GM20431 (cell line): ENCODE data around the gene OSTM1.

Experiments used
- in situ Hi-C: fragments of 300-500 bp; cut with MseI, MboI; formaldehyde crosslinking; loops from one replicate; pipeline ENCODE4 v1.15.0; 2020; ENCODE audit warnings: low sequenced_read_pairs; ENCODE audit not compliant: unreplicated experiment

OSTM1 gene, protein sequence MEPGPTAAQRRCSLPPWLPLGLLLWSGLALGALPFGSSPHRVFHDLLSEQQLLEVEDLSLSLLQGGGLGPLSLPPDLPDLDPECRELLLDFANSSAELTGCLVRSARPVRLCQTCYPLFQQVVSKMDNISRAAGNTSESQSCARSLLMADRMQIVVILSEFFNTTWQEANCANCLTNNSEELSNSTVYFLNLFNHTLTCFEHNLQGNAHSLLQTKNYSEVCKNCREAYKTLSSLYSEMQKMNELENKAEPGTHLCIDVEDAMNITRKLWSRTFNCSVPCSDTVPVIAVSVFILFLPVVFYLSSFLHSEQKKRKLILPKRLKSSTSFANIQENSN

DNA sequence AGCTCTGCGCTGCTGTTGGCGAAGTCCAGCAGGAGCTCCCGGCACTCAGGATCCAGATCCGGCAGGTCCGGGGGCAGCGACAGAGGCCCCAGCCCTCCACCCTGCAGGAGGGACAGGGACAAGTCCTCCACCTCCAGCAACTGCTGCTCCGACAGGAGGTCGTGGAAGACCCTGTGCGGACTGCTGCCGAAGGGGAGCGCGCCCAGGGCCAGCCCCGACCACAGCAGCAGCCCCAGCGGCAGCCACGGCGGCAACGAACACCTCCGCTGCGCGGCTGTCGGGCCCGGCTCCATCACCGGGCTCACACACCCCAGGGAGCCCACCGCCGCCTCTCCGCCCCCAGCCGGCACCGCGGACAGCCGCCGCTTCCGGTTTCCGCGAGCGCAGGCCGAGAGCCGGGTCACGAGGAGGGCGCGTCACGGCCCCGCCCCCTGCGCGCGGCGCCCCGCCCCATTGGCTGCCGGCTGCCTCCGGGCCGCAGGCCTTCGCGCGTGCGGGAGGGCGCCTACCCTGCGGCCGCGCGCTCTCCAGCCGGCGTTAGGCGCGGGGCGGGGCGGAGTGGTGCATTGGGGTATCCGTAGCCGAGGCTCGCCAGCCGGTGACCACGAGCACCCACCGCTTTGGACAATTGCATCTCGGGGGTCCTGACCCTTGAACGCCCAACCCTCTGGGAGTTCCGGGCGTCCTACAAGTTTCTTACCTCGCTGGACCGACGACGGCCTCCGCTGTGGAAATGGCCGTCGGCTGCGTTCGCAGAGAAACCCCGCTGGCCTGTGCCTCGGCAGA is at the start of gene OSTM1:
Gene OSTM1, minus strand, starts transcription at position 383 of the 786 bp plus-strand sequence. Its CDS starts 90 bp downstream, at position 293.
- in situ Hi-C loops = no loop called here

DNA sequence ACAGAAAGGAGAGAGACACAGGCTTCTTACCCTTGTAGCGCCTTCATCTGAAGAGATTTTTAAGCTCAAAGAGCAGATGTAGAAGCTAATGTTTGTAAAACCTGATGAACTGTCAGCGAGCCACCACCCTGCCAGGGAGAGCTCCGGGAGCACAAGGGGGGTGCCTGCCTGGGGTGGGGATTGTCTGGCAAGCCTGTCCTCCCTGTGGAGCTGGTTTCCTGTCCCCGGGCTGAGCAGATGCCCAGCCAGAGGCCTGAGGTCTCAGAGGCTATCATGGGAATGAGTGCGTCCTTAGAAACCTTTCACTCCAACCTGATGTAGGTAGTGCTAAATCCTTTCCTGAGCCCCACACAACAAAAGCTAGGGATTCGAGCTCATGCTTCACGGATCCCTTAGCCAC is 49.4 kb upstream of the OSTM1 start:
- in situ Hi-C loops = loop anchor here (25.0 kb wide), 1 partner anchor 363 kb away; no protein-coding TSS in a partner anchor

DNA sequence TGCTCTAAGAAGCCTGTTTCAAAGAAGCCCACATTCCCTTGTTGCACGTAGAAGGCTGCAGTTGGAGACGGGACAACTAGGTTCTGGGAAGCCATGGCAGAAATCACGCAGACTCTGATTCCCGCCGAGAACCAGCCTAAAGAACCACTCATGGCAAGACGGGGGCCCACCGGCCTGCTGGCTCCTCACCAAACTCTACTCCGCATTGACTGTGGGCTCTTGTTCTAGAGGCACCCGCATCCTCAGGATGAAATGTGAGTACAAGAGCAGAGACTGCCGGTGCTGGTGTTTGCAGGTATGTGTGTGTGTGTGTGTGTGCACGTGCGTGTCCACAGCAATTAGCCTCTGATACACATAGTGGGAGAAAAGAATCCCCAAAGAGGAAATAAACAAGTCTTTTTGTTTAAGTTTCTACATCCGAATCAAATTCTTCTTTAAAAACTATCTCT is 49.0 kb upstream of the OSTM1 start:
- in situ Hi-C loops = loop anchor here (25.0 kb wide), 1 partner anchor 364 kb away; no protein-coding TSS in a partner anchor

DNA sequence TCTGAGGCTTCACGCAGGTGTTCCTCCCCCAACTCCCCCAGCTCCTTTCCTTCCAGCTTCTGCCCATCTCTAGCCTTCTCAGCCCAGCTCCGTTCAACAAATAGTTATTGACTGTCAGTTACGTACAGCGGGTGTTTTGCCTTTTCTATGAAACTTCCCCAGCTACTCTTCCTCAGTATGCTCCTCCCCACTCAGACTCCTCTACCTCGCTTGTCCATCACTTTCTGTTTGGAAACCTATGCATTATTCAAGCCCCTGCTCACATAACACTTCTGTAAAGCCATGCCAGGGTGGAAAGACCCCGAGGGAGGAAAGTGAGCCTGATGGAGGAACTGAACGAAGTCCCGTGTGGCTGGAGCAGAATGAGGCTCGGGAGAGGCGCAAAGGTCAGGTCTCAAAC is 47.1 kb upstream of the OSTM1 start:
- in situ Hi-C loops = loop anchor here (25.0 kb wide), 1 partner anchor 366 kb away; no protein-coding TSS in a partner anchor

DNA sequence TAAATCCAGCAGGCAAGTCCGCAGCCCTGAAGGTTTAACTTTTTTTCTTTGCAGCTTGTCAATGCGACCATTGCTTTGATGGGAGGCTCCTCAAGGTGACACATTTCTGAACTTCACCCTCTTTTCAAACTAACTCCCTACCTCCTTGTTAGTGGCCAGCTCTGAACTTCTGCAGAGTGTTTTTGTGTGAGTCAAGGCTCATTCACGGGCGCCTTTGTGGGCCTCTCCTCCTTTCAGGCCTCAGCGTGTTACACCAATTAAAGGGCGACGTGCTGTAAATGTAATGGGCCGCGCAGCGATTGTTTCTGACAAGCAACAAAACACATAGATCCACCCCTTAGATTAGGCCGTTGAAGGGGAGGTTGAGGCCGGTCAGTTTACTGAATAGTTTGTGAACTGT is 45.8 kb upstream of the OSTM1 start:
- in situ Hi-C loops = loop anchor here (25.0 kb wide), 1 partner anchor 367 kb away; no protein-coding TSS in a partner anchor

DNA sequence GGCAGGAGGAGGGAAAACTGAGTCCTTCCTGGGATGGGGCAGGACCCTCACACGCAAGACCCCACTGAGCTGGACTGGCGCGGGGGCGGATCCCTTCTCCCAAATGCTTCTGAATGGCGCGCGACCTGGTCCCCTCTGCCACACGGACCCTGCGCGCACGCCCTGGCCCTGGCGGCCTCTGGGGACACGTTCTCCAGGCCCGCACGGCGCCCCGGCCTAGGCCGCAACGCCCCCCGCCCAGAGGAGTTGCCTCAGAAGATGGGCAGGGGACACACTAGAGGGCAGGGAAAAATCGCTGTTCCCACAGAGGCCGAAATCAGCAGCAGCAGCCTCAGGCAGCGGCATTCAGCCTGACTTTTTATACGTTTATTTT is 45.2 kb upstream of the OSTM1 start:
- in situ Hi-C loops = loop anchor here (25.0 kb wide), 1 partner anchor 368 kb away; no protein-coding TSS in a partner anchor

DNA sequence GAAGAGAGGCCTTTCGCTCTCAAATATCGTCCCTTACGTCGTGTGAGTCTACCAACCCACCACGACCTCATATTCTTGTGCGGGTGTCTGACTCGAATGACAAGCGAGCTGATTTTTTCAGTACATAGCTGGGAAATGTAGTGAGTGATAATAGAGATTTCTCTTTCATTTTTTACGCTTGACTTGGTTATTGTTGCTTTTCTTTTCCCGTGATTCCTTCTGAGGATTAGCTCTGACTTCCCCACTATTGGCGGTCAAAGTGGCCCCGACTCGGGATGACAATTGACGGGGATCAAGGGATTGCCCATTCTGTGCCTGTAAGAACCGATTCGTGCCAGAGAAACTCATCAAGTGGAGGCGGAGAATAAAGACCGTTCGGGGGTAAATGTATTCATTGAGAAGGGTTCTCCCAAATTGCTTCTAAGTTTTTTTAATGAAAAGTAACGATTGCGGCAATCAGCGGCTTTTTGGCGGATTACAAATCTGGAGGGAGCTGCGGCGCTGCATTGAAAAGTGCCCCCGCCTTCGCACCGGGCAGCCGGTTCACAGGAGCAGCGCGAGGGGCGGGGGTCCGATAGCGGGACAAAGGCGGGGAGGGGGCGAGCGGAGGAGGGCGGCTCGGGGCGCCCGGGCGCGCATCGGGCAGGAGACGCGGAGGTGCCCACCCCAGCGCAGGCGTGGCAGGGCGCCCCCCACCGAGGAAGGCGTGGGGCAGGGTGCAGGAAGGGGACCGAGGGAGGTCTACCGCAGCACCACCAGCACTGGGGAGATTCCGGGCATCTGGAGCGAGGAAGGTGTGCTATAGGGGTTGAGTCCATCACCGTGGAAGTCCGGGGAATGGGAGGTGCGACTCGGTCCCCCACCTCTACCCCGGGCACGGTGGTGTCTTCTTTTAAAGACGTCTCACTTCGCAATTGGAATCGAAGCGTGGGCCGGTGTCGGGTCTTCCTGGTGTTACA is 44.5 kb upstream of the OSTM1 start:
- in situ Hi-C loops = loop anchor here (25.0 kb wide), 1 partner anchor 368 kb away; no protein-coding TSS in a partner anchor

DNA sequence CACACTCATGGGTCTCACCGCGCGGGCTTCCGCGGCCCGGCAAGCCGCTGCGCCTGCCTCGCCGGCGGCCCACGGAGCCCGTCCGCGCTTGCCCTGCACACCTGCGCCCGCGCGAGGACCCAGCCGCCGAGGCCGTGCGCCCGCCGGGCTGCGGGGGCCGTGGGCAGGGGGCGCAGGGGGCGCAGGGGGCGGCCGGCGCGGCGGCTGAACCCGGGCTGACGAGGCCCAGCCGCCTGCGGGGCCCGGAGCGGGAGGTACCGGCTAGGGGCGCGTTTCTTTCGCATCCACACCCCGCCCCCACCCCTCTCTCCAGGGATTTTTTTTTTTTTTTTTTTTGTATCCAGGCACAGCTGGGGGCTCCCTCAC is 43.8 kb upstream of the OSTM1 start:
- in situ Hi-C loops = loop anchor here (25.0 kb wide), 1 partner anchor 369 kb away; no protein-coding TSS in a partner anchor

DNA sequence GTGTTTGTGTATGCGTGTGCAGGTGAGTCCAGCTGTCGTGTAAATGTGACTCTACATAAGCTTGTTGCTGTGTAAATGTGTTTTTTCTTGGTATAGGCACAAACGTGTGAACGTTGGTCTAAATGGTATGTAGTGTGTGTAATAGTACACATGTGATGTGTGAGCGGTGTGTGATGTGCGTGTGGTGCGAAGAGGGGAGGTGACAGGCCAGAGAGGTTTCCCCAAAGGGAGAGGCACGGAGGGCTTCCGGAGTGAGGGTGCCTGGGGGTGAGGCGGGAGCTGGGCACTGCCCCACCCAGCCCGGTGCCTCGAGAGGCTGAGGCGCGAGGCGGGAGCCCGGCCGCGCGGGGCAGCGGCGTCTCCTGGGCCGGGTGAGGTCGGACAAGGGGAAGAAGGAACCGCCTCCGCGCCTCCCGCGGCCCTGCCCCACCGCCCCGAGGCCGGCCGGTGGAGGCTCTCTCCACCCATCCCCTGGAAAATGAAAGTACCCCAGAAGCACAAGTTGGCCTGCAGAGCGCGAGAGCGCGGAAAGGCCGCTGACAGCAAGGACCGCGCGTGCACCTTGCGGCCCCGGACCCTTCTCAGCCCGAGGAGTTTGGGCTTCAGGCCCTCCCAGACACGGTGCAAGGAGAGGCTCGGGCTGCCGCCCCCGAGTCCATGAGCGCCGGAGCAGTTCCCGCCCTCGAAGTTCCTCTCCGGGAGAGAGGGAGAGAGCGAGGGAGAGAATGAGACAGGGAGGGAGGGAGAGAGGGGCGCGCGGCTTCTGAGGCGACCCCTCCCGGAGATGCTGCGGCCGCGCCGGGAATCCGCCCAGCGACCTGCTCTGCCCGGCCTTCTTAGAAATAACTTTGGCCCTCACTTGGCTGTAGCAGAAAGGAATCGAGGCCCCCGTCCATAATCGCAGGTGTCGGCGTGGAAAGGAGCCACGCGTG is 43.2 kb upstream of the OSTM1 start:
- in situ Hi-C loops = loop anchor here (25.0 kb wide), 1 partner anchor 370 kb away; no protein-coding TSS in a partner anchor

DNA sequence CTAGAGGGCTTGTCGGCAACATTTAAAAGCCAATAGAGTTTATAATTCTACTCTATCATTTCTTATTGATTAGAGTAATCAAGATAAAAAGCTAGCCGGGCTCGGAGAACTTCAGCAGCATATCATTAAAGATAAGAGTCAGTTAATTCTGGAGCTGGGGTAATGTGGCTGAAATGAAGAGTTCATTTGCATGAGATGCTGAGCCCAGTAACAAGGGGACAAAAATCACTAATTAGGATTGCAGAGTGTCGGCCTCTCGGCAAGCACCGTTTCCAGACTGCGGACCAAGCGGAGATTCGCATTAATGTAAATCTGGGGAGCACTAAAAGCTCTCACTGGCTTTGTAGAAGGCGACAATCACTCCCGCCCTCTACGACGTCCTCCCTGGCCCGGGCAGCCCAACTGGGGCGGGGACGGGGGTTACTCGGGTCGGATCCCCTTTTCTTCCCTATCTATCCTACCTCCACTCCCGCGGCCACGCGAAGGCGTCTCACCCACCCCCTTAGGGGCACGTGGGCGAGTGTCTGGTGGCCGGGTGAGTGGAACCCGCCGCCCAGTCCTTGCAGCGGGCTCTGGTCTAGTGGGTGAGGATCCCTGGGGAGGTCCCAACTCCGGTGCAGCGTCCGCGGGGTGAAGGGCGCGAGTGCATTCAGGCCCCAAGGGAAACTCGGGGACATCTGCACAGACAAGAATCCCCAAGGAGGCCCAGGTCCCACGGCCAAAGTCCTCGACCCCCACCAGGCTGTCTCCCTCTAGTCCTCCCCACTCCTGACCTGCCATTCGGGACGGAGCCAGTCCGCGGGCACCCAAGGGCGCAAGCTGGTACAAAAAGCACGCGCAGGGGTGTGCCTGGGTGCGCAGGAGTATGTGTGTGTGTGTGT is 42.2 kb upstream of the OSTM1 start:
- in situ Hi-C loops = loop anchor here (25.0 kb wide), 1 partner anchor 371 kb away; no protein-coding TSS in a partner anchor

DNA sequence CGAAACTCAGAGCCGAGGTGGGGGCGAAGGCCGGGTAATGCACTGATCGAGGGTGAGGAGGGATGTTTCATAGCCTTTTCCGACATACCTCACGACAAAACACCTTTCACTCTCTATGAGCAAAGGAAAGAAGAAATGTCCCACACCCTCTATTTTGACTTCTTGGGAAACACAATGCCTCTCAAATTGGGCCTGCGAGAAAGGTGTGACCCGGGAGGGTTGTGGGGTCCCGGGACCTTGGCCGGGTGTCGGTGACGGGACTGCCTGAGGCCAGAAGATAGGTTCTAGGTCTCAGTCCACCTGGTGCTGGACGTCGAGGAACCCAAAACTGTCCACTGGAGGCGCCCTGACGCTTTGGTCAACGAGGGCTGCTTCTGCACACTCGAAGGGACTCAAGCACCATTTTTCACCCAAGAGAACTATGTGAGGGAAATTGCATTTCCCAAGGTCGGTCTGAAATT is 41.1 kb upstream of the OSTM1 start:
- in situ Hi-C loops = loop anchor here (25.0 kb wide), 1 partner anchor 372 kb away; no protein-coding TSS in a partner anchor

DNA sequence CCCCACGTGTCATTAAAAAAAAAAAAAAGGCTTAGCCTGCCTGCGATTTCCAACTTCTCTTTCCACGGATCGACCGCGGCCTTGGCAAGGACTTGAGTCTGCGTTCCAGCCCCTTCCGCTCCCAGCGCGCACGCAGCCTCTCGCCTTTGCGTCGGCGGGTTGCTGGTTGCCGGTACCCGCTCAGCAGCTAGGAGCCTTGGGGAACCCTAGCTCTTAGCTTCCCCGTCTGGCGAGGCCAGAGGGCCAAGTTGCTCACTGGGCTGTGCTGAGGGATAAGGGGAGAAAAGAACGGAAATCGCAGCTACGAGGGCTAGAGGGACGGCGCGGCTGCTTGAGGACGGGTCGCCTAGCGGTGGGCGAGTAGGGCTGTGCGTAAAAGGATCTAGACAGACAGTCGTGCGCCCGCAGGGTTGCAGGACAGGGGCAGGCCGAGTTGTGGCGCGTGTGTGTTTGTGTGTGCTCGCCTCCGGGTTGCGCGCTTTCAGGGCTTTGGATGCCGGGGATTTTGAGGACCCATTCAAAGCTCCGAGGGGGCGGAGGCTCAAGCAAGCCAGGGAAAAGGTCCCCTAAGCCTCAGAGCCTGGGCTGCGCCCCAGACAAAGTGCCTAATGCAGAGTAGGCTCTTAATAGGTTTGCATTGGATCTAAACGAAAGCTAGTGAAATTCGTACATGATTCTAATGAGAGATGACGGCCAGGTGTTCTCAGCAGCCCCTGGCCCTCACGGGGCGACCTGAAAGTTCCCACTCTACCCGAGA is 40.5 kb upstream of the OSTM1 start:
- in situ Hi-C loops = loop anchor here (25.0 kb wide), 1 partner anchor 372 kb away; no protein-coding TSS in a partner anchor

DNA sequence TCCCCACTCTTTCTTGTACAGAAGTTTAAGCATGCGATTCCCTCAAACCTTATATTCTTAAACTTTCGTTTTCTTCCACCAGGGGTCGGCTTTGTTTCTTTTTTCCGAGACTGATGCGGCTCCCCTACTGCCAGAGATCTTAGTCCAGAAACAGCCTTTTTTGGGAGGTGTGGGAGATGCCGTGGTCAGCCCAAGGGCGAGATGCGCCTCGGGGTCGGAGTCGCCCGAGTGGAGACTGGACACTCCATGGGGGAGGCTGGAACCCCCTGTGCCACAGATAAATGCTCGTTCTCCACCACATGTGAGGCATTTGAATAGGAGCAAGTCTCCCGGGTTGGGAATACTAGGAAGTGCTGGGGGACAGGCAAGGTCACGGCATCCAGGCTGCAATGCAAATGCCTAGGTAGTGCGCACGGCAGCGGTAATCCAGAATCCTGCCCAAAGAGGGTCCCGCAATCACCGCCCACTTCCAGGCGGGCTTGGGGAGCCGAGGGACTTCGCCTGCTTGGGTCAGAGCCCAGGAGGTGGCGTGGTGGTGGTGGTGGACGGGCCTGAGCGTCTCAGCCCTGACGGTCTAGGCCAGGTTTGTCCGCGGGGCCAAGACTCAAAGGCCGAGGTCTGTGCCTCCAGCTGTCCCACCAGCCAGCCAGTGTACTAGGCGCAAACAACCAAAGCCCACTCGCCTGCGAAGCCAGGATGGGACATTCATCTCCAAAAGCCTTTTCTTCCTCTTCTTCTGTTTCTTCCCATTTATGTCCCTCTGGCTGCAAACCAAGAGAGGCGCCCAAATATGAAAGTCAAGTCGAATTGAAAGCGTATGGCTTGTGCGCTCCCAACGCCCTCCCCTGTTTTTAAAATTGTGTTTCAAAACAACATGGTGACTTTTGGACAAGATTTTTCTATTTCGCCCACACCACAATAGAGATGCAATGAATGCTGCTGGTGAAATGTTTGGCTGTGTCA is 39.3 kb upstream of the OSTM1 start:
- in situ Hi-C loops = loop anchor here (25.0 kb wide), 1 partner anchor 373 kb away; no protein-coding TSS in a partner anchor

DNA sequence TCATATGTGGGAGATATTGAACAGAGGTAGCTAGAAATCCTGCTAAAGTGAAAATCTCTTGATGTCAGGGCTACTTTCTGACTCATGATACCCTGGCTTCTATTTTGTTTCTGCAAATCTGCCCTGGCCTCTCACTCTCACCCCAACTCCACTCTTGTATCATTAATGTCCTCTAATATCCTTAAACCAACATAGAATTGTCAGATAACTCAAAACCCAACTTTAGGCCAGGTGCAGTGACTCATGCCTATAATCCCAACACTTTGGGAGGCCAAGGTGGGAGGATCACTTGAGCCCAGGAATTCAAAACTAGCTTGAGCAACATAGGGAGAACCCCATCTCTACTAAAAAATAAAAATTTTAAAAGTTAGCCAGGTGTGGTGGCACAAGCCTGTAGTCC is 33.8 kb upstream of the OSTM1 start:
- in situ Hi-C loops = loop anchor here (25.0 kb wide), 1 partner anchor 379 kb away; no protein-coding TSS in a partner anchor

DNA sequence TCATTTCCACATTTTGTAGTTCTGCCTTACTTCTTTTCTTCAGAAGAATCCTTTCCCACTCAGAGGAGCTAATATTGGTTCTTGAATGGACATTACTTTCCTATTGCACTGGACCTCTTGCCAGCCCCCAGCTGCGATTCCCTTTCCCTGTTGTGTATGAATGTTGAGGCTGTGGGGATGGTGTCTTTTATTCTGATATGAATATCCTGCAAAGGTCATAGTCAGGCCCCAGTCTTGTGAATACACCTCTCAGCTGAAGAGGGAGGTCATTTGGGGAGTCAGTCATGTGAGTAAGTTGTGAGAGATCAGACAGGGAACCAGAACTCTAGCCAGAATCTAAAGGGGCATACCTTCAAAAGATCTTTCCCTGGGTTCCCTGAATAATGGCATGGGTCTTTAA is 32.6 kb upstream of the OSTM1 start:
- in situ Hi-C loops = loop anchor here (25.0 kb wide), 1 partner anchor 380 kb away; no protein-coding TSS in a partner anchor
